Renal cortex interstitium (tissue), 11 donors: ENCODE measurements around the gene ADGRB3. TPM values are rescaled to one million over a fixed set of nuclear protein-coding genes. Genes with fewer than 3 reads are reported as not detected.
"Not testable (repeated sequence)": the region's sequence is repeated elsewhere in the genome, so short reads cannot be mapped to it uniquely, and the experiment has no call there.

Experiments used
- DNase-seq, 11 donors: peaks; one replicate each; pipeline ENCODE4 v3.0.0-alpha.2; 2013; ENCODE audit warnings: low read depth in 9 of 11, low spot score in 4 of 11; ENCODE audit errors: extremely low read depth in 1 of 11
- polyA plus RNA-seq, 3 donors: library from polyadenylated mRNA; unstranded; fragments of 120-200 nt; gene quantifications; one replicate each; pipeline ENCODE4 v1.2.1, GENCODE V29; 2013; ENCODE audit not compliant: insufficient read length in 3 of 3

ADGRB3 gene
- polyA plus RNA-seq, 3 donors = 3.3 to 3.6 (median 3.6) TPM

- no peak for DNase-seq
Measured at GRCh38 chr6:69398729-69399128, 763.6 kb downstream of the ADGRB3 start.

- DNase-seq = no peak
Measured at GRCh38 chr6:69408886-69409285, 773.8 kb downstream of the ADGRB3 start.

GRCh38 chr6:69416776-69417175, 781.7 kb downstream of the ADGRB3 start:
- no peak for DNase-seq

- no peak for DNase-seq
Measured at GRCh38 chr6:69421269-69421668, 786.2 kb downstream of the ADGRB3 start.

- no peak for DNase-seq
Measured at GRCh38 chr6:69422020-69422419, 786.9 kb downstream of the ADGRB3 start.

- DNase-seq = no peak
Measured at GRCh38 chr6:69422475-69422874, 787.4 kb downstream of the ADGRB3 start.

- no peak for DNase-seq
Measured at GRCh38 chr6:69423785-69424184, 788.7 kb downstream of the ADGRB3 start.

GRCh38 chr6:69424581-69424980, 789.5 kb downstream of the ADGRB3 start:
- no peak for DNase-seq

- no peak for DNase-seq
Measured at GRCh38 chr6:69427882-69428281, 792.8 kb downstream of the ADGRB3 start.

GRCh38 chr6:69432168-69432567, 797.1 kb downstream of the ADGRB3 start:
- not testable (repeated sequence) for DNase-seq

- not testable (repeated sequence) for DNase-seq
Measured at GRCh38 chr6:69433116-69433515, 798.0 kb downstream of the ADGRB3 start.

- DNase-seq = no peak
Measured at GRCh38 chr6:69438113-69438512, 803.0 kb downstream of the ADGRB3 start.
